Aorta (tissue), 5 donors: ENCODE data around the gene TFB1M. TPM values are rescaled to one million over a fixed set of nuclear protein-coding genes. Genes with fewer than 3 reads are reported as not detected.

Experiments used
- ATAC-seq: fragments of 200-7000 bp; cut with Tn5 transposase; one replicate; pipeline ENCODE4 v1.9.1; 2022; ENCODE audit warnings: moderate library complexity; ENCODE audit not compliant: low FRiP score
- DNase-seq, 2 donors: peaks; one replicate each; pipeline ENCODE4 v3.0.0-alpha.2; 2020
- H3K27ac ChIP-seq, 2 donors: one replicate each; pipeline ENCODE4 v1.5.1; 2013; ENCODE audit warnings: low read length in 2 of 2, mild to moderate bottlenecking in 2 of 2, moderate library complexity in 2 of 2, control low read depth in 1 of 2, inconsistent platforms in 1 of 2, low read depth in 1 of 2
- H3K27me3 ChIP-seq, 2 donors: one replicate each; pipeline ENCODE4 v1.6.1; 2013; ENCODE audit warnings: control low read depth in 1 of 2, low read length in 1 of 2, mild to moderate bottlenecking in 1 of 2, moderate library complexity in 1 of 2; ENCODE audit not compliant: insufficient read depth in 2 of 2, control insufficient read depth in 1 of 2
- H3K36me3 ChIP-seq, 2 donors: one replicate each; pipeline ENCODE4 v1.6.1; 2013; ENCODE audit warnings: control low read depth in 1 of 2, low read length in 1 of 2, mild to moderate bottlenecking in 1 of 2; ENCODE audit not compliant: insufficient read depth in 2 of 2, control insufficient read depth in 1 of 2
- H3K4me1 ChIP-seq, 2 donors: one replicate each; pipeline ENCODE4 v1.6.1; 2013; ENCODE audit warnings: low read length in 2 of 2, control low read depth in 1 of 2, mild to moderate bottlenecking in 1 of 2, moderate library complexity in 1 of 2; ENCODE audit not compliant: insufficient read depth in 2 of 2, control insufficient read depth in 1 of 2
- H3K4me3 ChIP-seq, 2 donors: one replicate each; pipeline ENCODE4 v1.5.1; 2013; ENCODE audit warnings: low read length in 2 of 2, control low read depth in 1 of 2, mild to moderate bottlenecking in 1 of 2
- H3K9me3 ChIP-seq: one replicate; pipeline ENCODE4 v1.6.1; 2013; ENCODE audit warnings: mild to moderate bottlenecking, low read length; ENCODE audit not compliant: control insufficient read depth
- WGBS, 2 donors: extraction: QIAGEN DNeasy Blood & Tissue Kit; methylation state at CpG; one replicate each; pipeline ENCODE4 v1.1.7; 2013; 5-methylcytosine and 5-hydroxymethylcytosine counted together
- intact Hi-C, 2 donors: fragments of 100-400 bp; cut with DNase I; formaldehyde crosslinking; loops; one replicate each; pipeline versions ENCODE4 v1.14.2 to v1.15.0; 2022
- polyA plus RNA-seq, 2 donors: library from polyadenylated mRNA; stranded (reverse); fragments of 200-250 nt; gene quantifications; one replicate each; pipeline ENCODE4 v1.2.3, GENCODE V29; 2013
- total RNA-seq, 2 donors: library from RNA; stranded (reverse); fragmentation: NEBNext Ultra II Directional; extraction: Animal tissue kit (Norgen Biotek cat#: 25700); gene quantifications; one replicate each; pipeline ENCODE4 v1.2.1, GENCODE V29; 2021
- donor health status: healthy with polysubstance abuse.
- donor health status: Bipolar disorder and iron deficiency.
- donor health status: DM: no; HTN: no; CAD: no.
- donor health status: DM: no; HTN: no; CAD: no.
- donor health status: DM: yes; HTN: yes; CAD: no.

The TFB1M gene
- total and polyA plus RNA-seq, 4 donors: 6.0 to 23.8 (median 13.1) TPM

DNA sequence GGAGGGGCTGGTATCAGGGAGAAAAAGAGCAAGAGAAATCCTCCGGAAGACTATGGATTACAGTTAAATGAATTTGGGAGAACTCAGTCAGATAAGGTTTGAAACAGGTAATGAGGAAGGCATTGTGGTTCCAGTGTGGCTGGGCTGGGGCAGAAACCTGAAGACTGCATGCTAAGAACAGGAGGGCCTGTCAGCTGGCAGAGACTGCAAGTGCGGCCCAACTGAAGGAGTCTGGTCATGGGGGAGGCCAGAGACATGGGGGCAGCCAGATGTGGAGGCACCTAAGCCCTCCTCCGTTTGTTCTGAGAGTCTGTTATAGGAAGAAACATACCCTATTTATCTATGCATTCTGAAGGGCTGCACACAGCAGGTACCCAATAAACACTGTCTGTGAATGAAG lies 16.6 kb downstream of the TFB1M start:
- H3K36me3 ChIP-seq: peaks cover 2 to 4% of the 10 kb centered on the region in 2 donors
- no peak for DNase-seq
- H3K4me3 ChIP-seq: no peak overlapping the region
- no peaks in the 10 kb centered on the region for H3K9me3 ChIP-seq
- ATAC-seq: no peak
- WGBS, 2 donors: 76 to 79% methylated on average over 3 of the region's 3 CpGs
- H3K27ac ChIP-seq: no peak overlapping the region
- no peaks in the 10 kb centered on the region for H3K27me3 ChIP-seq
- intact Hi-C loops: no loop called here
- no peaks in the 10 kb centered on the region for H3K4me1 ChIP-seq

GRCh38 chr6:155292711-155293110 lies 21.6 kb downstream of the TFB1M start:
- no peak overlapping the region for H3K27ac ChIP-seq
- no peak overlapping the region for H3K4me3 ChIP-seq
- no peak for DNase-seq
- no peaks in the 10 kb centered on the region for H3K4me1 ChIP-seq
- no peaks in the 10 kb centered on the region for H3K27me3 ChIP-seq
- intact Hi-C loops: no loop called here
- H3K9me3 ChIP-seq: no peaks in the 10 kb centered on the region
- WGBS, 2 donors: 76 to 77% methylated on average over 5 of the region's 5 CpGs
- peaks cover 3 to 7% of the 10 kb centered on the region in 2 donors for H3K36me3 ChIP-seq
- no peak for ATAC-seq

- DNase-seq (no peak), ATAC-seq (no peak)
- Histone ChIP-seq H3K4me3 (no peak overlapping the region), H3K4me1 (no peaks in the 10 kb centered on the region), H3K27me3 (no peaks in the 10 kb centered on the region), H3K27ac (no peak overlapping the region), H3K36me3 (peaks cover 2 to 5% of the 10 kb centered on the region in 2 donors), H3K9me3 (no peaks in the 10 kb centered on the region)
- intact Hi-C loops: no loop called here
- WGBS, 2 donors: 72 to 74% methylated on average over 3 of the region's 3 CpGs
Observed at GRCh38 chr6:155291291-155291690, 23.0 kb downstream of the TFB1M start.

DNA sequence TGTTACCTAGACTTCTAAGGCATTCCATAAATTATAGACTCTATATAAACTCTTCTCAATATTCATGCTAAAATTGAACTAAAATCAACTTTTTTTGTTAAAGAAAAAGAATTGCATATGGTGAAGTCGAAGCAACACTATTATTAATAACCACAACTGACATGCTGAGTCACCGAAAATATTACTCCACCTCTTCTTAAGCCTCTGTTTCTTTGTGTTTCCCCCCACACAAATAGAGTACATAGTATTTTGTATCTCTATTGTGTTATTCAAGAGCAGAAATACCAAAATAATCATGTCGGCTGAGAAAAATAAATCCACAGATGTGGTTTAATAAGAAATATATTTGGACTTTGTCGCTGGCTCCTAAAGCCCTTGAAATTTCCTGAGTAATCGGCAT lies 23.8 kb downstream of the TFB1M start:
- Histone ChIP-seq H3K4me3 (no peak overlapping the region), H3K27ac (no peak overlapping the region), H3K36me3 (peaks cover 2 to 5% of the 10 kb centered on the region in 2 donors), H3K27me3 (no peaks in the 10 kb centered on the region), H3K9me3 (no peaks in the 10 kb centered on the region), H3K4me1 (no peaks in the 10 kb centered on the region)
- WGBS, 2 donors: 92 to 96% methylated on average over 5 of the region's 5 CpGs
- ATAC-seq (no peak), DNase-seq (no peak)
- intact Hi-C loops: no loop called here

- DNase-seq (no peak), ATAC-seq (no peak)
- H3K27me3 ChIP-seq: no peaks in the 10 kb centered on the region
- intact Hi-C loops: no loop called here
- H3K9me3 ChIP-seq: no peaks in the 10 kb centered on the region
- no peak overlapping the region for H3K27ac ChIP-seq
- 73 to 80% methylated on average over 2 of the region's 2 CpGs for WGBS, 2 donors
- no peak overlapping the region for H3K4me3 ChIP-seq
- H3K4me1 ChIP-seq: no peaks in the 10 kb centered on the region
- peaks cover 2 to 3% of the 10 kb centered on the region in 2 donors for H3K36me3 ChIP-seq
Observed at GRCh38 chr6:155287762-155288161, 26.5 kb downstream of the TFB1M start.

DNA sequence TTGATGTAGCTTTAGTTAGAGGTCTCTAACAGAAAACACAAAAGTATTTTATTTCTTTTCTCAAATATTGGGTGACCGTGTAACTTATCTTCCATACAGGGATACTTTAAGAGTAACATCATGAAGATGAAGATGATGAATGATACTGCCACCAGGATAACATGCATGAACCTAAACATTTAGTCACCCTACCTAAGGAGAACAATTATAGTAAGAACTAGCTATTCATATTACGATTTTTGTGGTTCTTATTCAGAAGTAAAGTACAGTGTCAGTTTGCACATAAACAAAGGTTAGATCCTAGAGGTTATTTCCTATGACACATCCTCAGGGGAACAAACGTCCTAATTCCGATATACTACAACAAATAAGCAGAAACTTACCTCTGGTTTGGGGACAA lies 29.5 kb downstream of the TFB1M start:
- Histone ChIP-seq H3K4me1 (no peaks in the 10 kb centered on the region), H3K27me3 (no peaks in the 10 kb centered on the region), H3K4me3 (no peak overlapping the region), H3K9me3 (no peaks in the 10 kb centered on the region), H3K27ac (no peak overlapping the region), H3K36me3 (peaks cover 0 to 2% of the 10 kb centered on the region in 2 donors)
- WGBS, 2 donors: 91 to 93% methylated on average over 4 of the region's 4 CpGs
- ATAC-seq (no peak), DNase-seq (no peak)
- intact Hi-C loops: no loop called here

- H3K4me1 ChIP-seq: peaks cover 0 to 2% of the 10 kb centered on the region in 2 donors
- H3K9me3 ChIP-seq: no peaks in the 10 kb centered on the region
- ATAC-seq (no peak), DNase-seq (no peak)
- intact Hi-C loops: no loop called here
- WGBS, 2 donors: 96% methylated on average over 5 of the region's 5 CpGs
- H3K4me3 ChIP-seq: no peak overlapping the region
- H3K27ac ChIP-seq: no peak overlapping the region
- no peaks in the 10 kb centered on the region for H3K36me3 ChIP-seq
- no peaks in the 10 kb centered on the region for H3K27me3 ChIP-seq
Observed at GRCh38 chr6:155278319-155279049, 35.8 kb downstream of the TFB1M start.

DNA sequence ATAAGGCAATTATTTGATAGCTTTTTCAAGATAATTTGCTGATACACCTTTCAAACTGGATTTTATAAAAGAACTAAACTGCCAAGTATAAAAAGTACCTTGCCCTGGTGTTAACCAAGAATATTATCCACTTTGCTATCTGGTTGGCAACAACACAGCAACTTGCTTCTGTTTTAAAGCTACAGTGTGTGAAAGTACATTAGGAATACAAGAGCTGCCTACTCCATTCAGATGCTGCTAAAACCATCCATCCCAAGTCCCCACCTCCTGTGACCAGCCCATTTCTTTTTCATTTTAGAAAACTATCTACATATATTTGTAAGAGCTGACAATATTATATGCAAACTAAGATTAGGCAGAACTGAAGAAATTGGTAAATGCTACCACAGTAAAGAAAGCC lies 37.6 kb downstream of the TFB1M start:
- no peak for ATAC-seq
- Histone ChIP-seq H3K4me1 (peaks cover 0 to 3% of the 10 kb centered on the region in 2 donors), H3K27ac (no peak overlapping the region)

DNA sequence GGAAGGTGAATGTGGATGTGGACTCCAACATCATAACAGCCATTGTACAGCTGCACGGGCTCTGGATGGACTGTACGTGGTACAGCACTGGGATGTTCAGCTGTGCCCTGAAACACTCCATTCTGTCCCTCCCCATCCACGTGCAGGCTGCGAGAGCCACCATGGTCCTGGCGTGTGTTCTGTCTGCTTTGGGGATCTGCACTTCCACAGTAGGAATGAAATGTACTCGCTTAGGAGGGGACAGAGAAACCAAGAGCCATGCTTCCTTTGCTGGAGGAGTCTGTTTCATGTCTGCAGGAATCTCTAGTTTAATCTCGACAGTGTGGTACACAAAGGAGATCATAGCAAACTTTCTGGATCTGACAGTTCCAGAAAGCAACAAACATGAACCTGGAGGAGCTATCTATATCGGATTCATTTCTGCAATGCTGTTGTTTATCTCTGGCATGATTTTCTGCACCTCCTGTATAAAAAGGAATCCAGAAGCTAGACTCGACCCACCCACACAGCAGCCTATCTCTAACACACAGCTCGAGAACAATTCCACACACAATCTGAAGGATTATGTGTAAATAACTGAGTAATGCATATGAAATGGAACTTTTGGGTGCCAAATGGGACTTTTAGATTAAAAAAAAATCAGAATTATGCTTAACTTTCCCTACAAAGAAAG lies 38.3 kb downstream of the TFB1M start:
- Histone ChIP-seq H3K36me3 (no peaks in the 10 kb centered on the region), H3K4me1 (peaks cover 0 to 3% of the 10 kb centered on the region in 2 donors), H3K27me3 (no peaks in the 10 kb centered on the region), H3K9me3 (no peaks in the 10 kb centered on the region), H3K27ac (peak overlapping the region in 1 of 2 donors; percentile 21), H3K4me3 (no peak overlapping the region)
- intact Hi-C loops: no loop called here
- 54 to 55% methylated on average over 10 of the region's 10 CpGs for WGBS, 2 donors
- no peak for DNase-seq
- ATAC-seq: peak; percentile 41

More for the DNA sequence above, 37.6 kb downstream of the TFB1M start:
- Histone ChIP-seq H3K27me3 (no peaks in the 10 kb centered on the region), H3K4me3 (no peak overlapping the region), H3K9me3 (no peaks in the 10 kb centered on the region), H3K36me3 (no peaks in the 10 kb centered on the region)
- intact Hi-C loops: no loop called here
- no peak for DNase-seq
